Muscle layer of colon (tissue), 2 donors: Measurements from ENCODE around the gene FBXO22.
"Not testable (repeated sequence)": the region's sequence is repeated elsewhere in the genome, so short reads cannot be mapped to it uniquely, and the experiment has no call there.

ENCODE experiments used
- H3K27ac ChIP-seq: one replicate; pipeline ENCODE4 v1.7.0; 2013; ENCODE audit warnings: low read depth, mild to moderate bottlenecking, low read length, moderate library complexity
- H3K27me3 ChIP-seq, 2 donors: one replicate each; pipeline ENCODE4 v1.7.0; 2013; ENCODE audit warnings: low read length in 2 of 2, mild to moderate bottlenecking in 2 of 2; ENCODE audit not compliant: insufficient read depth in 2 of 2, control insufficient read depth in 1 of 2
- H3K36me3 ChIP-seq: one replicate; pipeline ENCODE4 v1.7.0; 2013; ENCODE audit warnings: mild to moderate bottlenecking, low read length; ENCODE audit not compliant: insufficient read depth
- H3K4me1 ChIP-seq: one replicate; pipeline ENCODE4 v1.7.0; 2013; ENCODE audit warnings: mild to moderate bottlenecking, low read length; ENCODE audit not compliant: insufficient read depth
- H3K4me3 ChIP-seq, 2 donors: one replicate each; pipeline ENCODE4 v1.7.0; 2013; ENCODE audit warnings: low read length in 2 of 2, low read depth in 1 of 2, mild to moderate bottlenecking in 1 of 2, moderate library complexity in 1 of 2
- H3K9ac ChIP-seq: one replicate; pipeline ENCODE4 v1.7.0; 2013; ENCODE audit warnings: low read length
- H3K9me3 ChIP-seq: one replicate; pipeline ENCODE4 v1.7.0; 2013; ENCODE audit warnings: mild to moderate bottlenecking, low read length
- donor health status: abdominal sarcoma.
- donor health status: Adenocarcinoma of cecum.

Gene FBXO22

DNA sequence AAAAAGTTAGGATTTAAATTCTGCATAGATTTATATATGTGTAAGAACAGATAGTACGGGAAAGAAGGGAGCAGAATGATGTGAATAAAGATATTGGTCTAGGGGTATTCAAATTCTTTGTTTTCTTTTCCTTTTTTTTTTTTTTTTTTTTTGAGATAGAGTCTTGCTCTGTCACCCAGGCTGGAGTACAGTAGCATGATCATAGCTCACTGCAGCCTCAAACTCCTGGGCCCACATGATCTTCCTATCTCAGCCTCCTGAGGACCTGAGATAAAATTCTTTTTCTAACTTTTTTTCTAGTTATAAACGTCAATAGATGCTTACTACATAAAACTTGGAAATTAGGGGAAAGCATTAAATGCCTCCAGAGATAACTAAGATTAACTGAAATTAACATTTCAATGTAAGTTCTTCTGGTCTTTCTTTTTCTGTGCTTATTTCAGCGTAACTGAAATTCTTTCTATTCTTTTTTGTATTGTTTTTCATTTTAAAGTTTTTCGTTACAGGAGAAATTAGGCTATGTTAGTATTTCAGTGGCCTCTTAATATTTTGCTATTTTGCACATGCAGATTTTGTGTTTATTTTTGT, 31.2 kb upstream of the FBXO22 start:
- Histone ChIP-seq H3K9ac (no peak overlapping the region), H3K9me3 (no peaks in the 10 kb centered on the region), H3K4me1 (no peaks in the 10 kb centered on the region), H3K4me3 (no peak overlapping the region), H3K36me3 (peaks cover 33% of the 10 kb centered on the region), H3K27ac (no peak overlapping the region), H3K27me3 (no peaks in the 10 kb centered on the region)

GRCh38 chr15:75884041-75884440, 19.6 kb upstream of the FBXO22 start:
- no peak overlapping the region for H3K4me3 ChIP-seq
- no peaks in the 10 kb centered on the region for H3K27me3 ChIP-seq
- peaks cover 6% of the 10 kb centered on the region for H3K36me3 ChIP-seq

GRCh38 chr15:75887178-75887577, 16.5 kb upstream of the FBXO22 start:
- Histone ChIP-seq H3K9me3 (no peaks in the 10 kb centered on the region), H3K27ac (no peak overlapping the region), H3K4me3 (no peak overlapping the region), H3K4me1 (no peaks in the 10 kb centered on the region), H3K27me3 (no peaks in the 10 kb centered on the region), H3K36me3 (peaks cover 13% of the 10 kb centered on the region), H3K9ac (no peak overlapping the region)

More at GRCh38 chr15:75884041-75884440, 19.6 kb upstream of the FBXO22 start:
- Histone ChIP-seq H3K9ac (no peak overlapping the region), H3K9me3 (no peaks in the 10 kb centered on the region), H3K4me1 (no peaks in the 10 kb centered on the region), H3K27ac (no peak overlapping the region)

DNA sequence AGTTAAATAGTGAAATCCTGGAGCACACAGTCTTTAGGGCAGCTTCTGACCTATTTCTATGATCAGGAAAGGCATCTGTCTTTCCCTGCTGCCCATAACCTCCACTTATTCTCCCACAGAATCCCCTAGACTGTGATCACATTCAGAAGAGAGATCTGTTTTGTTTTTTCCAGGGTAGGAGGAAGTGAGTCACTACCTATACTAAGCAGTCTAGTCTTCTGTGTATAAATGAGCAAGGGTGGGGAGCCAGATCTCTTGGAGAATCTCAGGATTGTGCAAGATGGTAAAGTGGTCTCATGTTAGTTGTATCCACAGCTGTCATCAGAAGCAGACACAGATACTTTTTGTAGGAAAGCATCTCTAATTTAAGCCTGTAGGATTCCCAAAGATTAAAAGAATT, 11.8 kb upstream of the FBXO22 start:
- H3K9ac ChIP-seq = no peak overlapping the region
- H3K27me3 ChIP-seq = no peaks in the 10 kb centered on the region
- no peaks in the 10 kb centered on the region for H3K4me1 ChIP-seq
- H3K9me3 ChIP-seq = no peaks in the 10 kb centered on the region
- no peak overlapping the region for H3K4me3 ChIP-seq
- no peak overlapping the region for H3K27ac ChIP-seq
- peaks cover 13% of the 10 kb centered on the region for H3K36me3 ChIP-seq

GRCh38 chr15:75895731-75896130, 7.9 kb upstream of the FBXO22 start:
- H3K4me3 ChIP-seq = no peak overlapping the region
- H3K4me1 ChIP-seq = no peaks in the 10 kb centered on the region
- H3K9ac ChIP-seq = no peak overlapping the region
- peaks cover 10% of the 10 kb centered on the region for H3K36me3 ChIP-seq
- no peaks in the 10 kb centered on the region for H3K9me3 ChIP-seq
- H3K27ac ChIP-seq = no peak overlapping the region
- H3K27me3 ChIP-seq = no peaks in the 10 kb centered on the region

- peaks cover 15% of the 10 kb centered on the region for H3K4me1 ChIP-seq
- H3K27me3 ChIP-seq = no peaks in the 10 kb centered on the region
- H3K27ac ChIP-seq = no peak overlapping the region
- H3K9me3 ChIP-seq = no peaks in the 10 kb centered on the region
- H3K9ac ChIP-seq = no peak overlapping the region
- peaks cover 3% of the 10 kb centered on the region for H3K36me3 ChIP-seq
- H3K4me3 ChIP-seq = no peak overlapping the region
Measured at GRCh38 chr15:75900577-75900976, 3.1 kb upstream of the FBXO22 start.

DNA sequence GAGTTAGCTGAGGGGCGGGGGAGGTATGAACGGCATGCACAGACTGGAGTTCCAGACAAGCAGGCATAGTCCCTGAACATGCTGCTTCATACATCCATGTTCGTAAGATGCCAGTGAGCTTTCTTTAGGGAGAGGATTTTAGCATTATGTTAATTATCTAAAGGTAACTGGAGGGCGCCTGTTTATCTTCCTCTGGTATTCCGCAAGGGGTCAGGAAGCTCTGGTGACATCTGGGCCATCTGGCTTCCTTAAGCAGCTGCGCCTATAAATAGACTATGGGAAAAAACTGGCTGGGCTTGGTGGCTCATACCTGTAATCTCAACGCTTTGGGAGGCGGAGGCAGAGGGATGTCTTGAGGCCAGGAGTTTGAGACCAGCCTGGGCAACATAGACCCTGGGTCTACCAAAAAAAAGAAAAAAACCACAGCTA, 1.5 kb upstream of the FBXO22 start:
- no peak overlapping the region for H3K4me3 ChIP-seq
- no peak overlapping the region for H3K9ac ChIP-seq

DNA sequence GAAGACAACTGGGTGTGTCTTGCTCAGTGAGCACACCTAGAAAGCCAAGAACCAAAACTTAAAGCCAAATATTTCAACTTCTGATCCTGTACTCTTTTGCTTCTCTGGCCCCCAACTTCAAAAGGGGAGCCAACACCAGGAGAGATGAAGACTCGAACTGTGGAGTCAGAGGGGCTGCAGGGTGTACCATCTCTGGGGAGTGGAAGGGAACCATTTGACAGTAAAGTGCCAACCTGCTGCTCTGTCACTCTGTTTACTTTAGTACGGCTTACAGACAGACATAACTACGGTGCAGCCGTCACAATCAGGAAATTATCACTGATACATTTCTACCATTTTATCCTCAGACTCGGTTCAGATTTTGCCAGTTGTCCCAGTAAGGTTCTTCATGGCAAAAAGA, 1.6 kb downstream of the FBXO22 start:
- Histone ChIP-seq H3K9ac (no peak overlapping the region), H3K36me3 (peaks cover 8% of the 10 kb centered on the region), H3K9me3 (no peaks in the 10 kb centered on the region), H3K27me3 (no peaks in the 10 kb centered on the region), H3K4me3 (no peak overlapping the region), H3K27ac (no peak overlapping the region), H3K4me1 (peaks cover 22% of the 10 kb centered on the region)

More for the DNA sequence above, 1.5 kb upstream of the FBXO22 start:
- Histone ChIP-seq H3K4me1 (peaks cover 22% of the 10 kb centered on the region), H3K27me3 (no peaks in the 10 kb centered on the region), H3K9me3 (no peaks in the 10 kb centered on the region), H3K36me3 (peaks cover 8% of the 10 kb centered on the region), H3K27ac (no peak overlapping the region)

DNA sequence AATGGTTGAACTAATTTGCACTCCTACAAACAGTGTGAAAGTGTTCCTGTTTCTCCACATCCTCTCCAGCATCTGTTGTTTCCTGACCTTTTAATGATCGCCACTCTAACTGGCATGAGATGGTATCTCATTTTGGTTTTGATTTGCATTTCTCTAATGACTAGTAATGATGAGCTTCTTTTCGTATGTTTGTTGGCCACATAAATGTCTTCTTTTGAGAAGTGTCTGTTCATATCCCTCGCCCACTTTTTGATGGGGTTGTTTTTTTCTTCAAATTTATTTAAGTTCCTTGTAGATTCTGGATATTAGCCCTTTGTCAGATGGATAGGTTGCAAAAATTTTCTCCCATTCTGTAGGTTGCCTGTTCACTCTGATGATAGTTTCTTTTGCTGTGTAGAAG, 6.7 kb downstream of the FBXO22 start:
- H3K27me3 ChIP-seq, H3K27ac ChIP-seq, H3K9ac ChIP-seq, H3K4me3 ChIP-seq, H3K9me3 ChIP-seq, H3K4me1 ChIP-seq: not testable (repeated sequence)
- H3K36me3 ChIP-seq = peaks cover 24% of the 10 kb centered on the region

GRCh38 chr15:75916978-75917377, 13.3 kb downstream of the FBXO22 start:
- Histone ChIP-seq H3K9me3 (no peaks in the 10 kb centered on the region), H3K27ac (no peak overlapping the region), H3K27me3 (no peaks in the 10 kb centered on the region), H3K4me1 (peaks cover 3% of the 10 kb centered on the region), H3K4me3 (no peak overlapping the region), H3K9ac (no peak overlapping the region), H3K36me3 (peaks cover 24% of the 10 kb centered on the region)

- Histone ChIP-seq H3K36me3 (peaks cover 21% of the 10 kb centered on the region), H3K9me3 (no peaks in the 10 kb centered on the region), H3K4me3 (no peak overlapping the region), H3K27me3 (no peaks in the 10 kb centered on the region), H3K9ac (no peak overlapping the region), H3K4me1 (peaks cover 10% of the 10 kb centered on the region), H3K27ac (no peak overlapping the region)
Measured at GRCh38 chr15:75918135-75918534, 14.5 kb downstream of the FBXO22 start.

- Histone ChIP-seq H3K4me1 (peaks cover 10% of the 10 kb centered on the region), H3K4me3 (no peak overlapping the region), H3K27ac (no peak overlapping the region), H3K27me3 (no peaks in the 10 kb centered on the region), H3K36me3 (peaks cover 7% of the 10 kb centered on the region), H3K9me3 (no peaks in the 10 kb centered on the region), H3K9ac (no peak overlapping the region)
Measured at GRCh38 chr15:75920079-75920478, 16.4 kb downstream of the FBXO22 start.
